Karpas-422 (cell line): ENCODE results near the gene GALNT11. TPM values are rescaled to one million over a fixed set of nuclear protein-coding genes. Genes with fewer than 3 reads are reported as not detected.
"Not testable (repeated sequence)": the region's sequence is repeated elsewhere in the genome, so short reads cannot be mapped to it uniquely, and the experiment has no call there.

Experiments used
- DNase-seq: peaks from one replicate; pipeline ENCODE4 v3.0.0-alpha.2; 2015
- H2AFZ ChIP-seq: fragments of 200-600 bp; sonication (generic); 2 replicates; pipeline ENCODE4 v1.6.1; 2014; ENCODE audit warnings: antibody characterized with exemption, low read length, mixed read lengths
- H3K27ac ChIP-seq: fragments of 200-600 bp; sonication (generic); 2 replicates; pipeline ENCODE4 v1.5.1; 2014; ENCODE audit warnings: mild to moderate bottlenecking, low read length, moderate library complexity
- H3K27me3 ChIP-seq: fragments of 200-600 bp; sonication (generic); 2 replicates; pipeline ENCODE4 v1.6.1; 2014; ENCODE audit warnings: low read length, mixed read lengths
- H3K36me3 ChIP-seq: fragments of 200-600 bp; sonication (generic); 2 replicates; pipeline ENCODE4 v1.6.1; 2014; ENCODE audit warnings: low read length, mixed read lengths; ENCODE audit not compliant: insufficient read depth
- H3K4me1 ChIP-seq: fragments of 200-600 bp; sonication (generic); 2 replicates; pipeline ENCODE4 v1.6.1; 2014; ENCODE audit warnings: mild to moderate bottlenecking, low read length, mixed read lengths
- H3K4me2 ChIP-seq: fragments of 200-600 bp; sonication (generic); 2 replicates; pipeline ENCODE4 v1.6.1; 2014; ENCODE audit warnings: low read length, low read depth, mild to moderate bottlenecking; ENCODE audit not compliant: poor library complexity, severe bottlenecking
- H3K4me3 ChIP-seq: fragments of 200-600 bp; sonication (generic); 2 replicates; pipeline ENCODE4 v1.5.1; 2014; ENCODE audit warnings: mild to moderate bottlenecking, antibody characterized with exemption, low read length, mixed read lengths
- H3K79me2 ChIP-seq: fragments of 200-600 bp; sonication (generic); 2 replicates; pipeline ENCODE4 v1.6.1; 2014; ENCODE audit warnings: mild to moderate bottlenecking, low read length, mixed read lengths
- H3K9ac ChIP-seq: fragments of 200-600 bp; sonication (generic); 2 replicates; pipeline ENCODE4 v1.6.0; 2014; ENCODE audit warnings: low read length
- H3K9me2 ChIP-seq: fragments of 200-600 bp; sonication (generic), shearing (Covaris generic); replicated peaks from 2 replicates; pipeline ENCODE4 v1.6.0; 2014; ENCODE audit warnings: mild to moderate bottlenecking, low read length, moderate library complexity; ENCODE audit not compliant: insufficient read depth
- H3K9me3 ChIP-seq: fragments of 300-700, 200-600 bp; sonication (generic); 2 replicates; pipeline ENCODE4 v1.6.1; 2014; ENCODE audit warnings: low read length, mixed read lengths
- H4K20me1 ChIP-seq: fragments of 200-600 bp; sonication (generic); 2 replicates; pipeline ENCODE4 v1.6.1; 2014; ENCODE audit warnings: mild to moderate bottlenecking, antibody characterized with exemption, low read length, low read depth; ENCODE audit not compliant: insufficient read depth
- total RNA-seq: library from RNA; depleted of rRNA; stranded (reverse); fragments of >200 nt; shearing (Covaris generic); gene quantifications from 2 replicates; pipeline ENCODE4 v1.2.3, GENCODE V29; 2014; ENCODE audit warnings: low replicate concordance

The GALNT11 gene
- total RNA-seq, 1 experiment from 2014 or later: not detected

- H3K27me3 ChIP-seq, H3K4me2 ChIP-seq, H3K9me3 ChIP-seq, H3K27ac ChIP-seq, H3K9ac ChIP-seq, H3K9me2 ChIP-seq, H3K36me3 ChIP-seq, H4K20me1 ChIP-seq, H2AFZ ChIP-seq, H3K79me2 ChIP-seq, DNase-seq, H3K4me3 ChIP-seq, H3K4me1 ChIP-seq: not testable (repeated sequence)
These were observed 7.8 kb upstream of the GALNT11 start for GRCh38 chr7:152017683-152018082.

- H3K27ac ChIP-seq, H3K36me3 ChIP-seq, H3K9me2 ChIP-seq, H3K9me3 ChIP-seq, H4K20me1 ChIP-seq, H3K27me3 ChIP-seq, H3K79me2 ChIP-seq, H2AFZ ChIP-seq, H3K4me1 ChIP-seq, H3K4me2 ChIP-seq, H3K4me3 ChIP-seq, H3K9ac ChIP-seq, DNase-seq: not testable (repeated sequence)
These were observed 3.7 kb upstream of the GALNT11 start for GRCh38 chr7:152021740-152022139.

- Histone ChIP-seq H3K4me3 (no peak overlapping the region), H3K9ac (no peak overlapping the region), H3K4me1 (no peaks in the 10 kb centered on the region), H3K9me3 (no peaks in the 10 kb centered on the region), H3K9me2 (no peaks in the 10 kb centered on the region), H3K79me2 (no peaks in the 10 kb centered on the region), H3K27me3 (no peaks in the 10 kb centered on the region), H4K20me1 (no peaks in the 10 kb centered on the region), H2AFZ (no peak overlapping the region), H3K4me2 (no peak overlapping the region), H3K36me3 (no peaks in the 10 kb centered on the region), H3K27ac (no peak overlapping the region)
- DNase-seq: no peak
These were observed 740 bp downstream of the GALNT11 start for GRCh38 chr7:152025937-152026890.

- not testable (repeated sequence) for H3K27me3 ChIP-seq, H3K9me3 ChIP-seq, H4K20me1 ChIP-seq, H3K79me2 ChIP-seq, DNase-seq, H3K4me2 ChIP-seq, H3K27ac ChIP-seq, H2AFZ ChIP-seq, H3K9me2 ChIP-seq, H3K9ac ChIP-seq, H3K4me1 ChIP-seq, H3K4me3 ChIP-seq, H3K36me3 ChIP-seq
These were observed 2.3 kb downstream of the GALNT11 start for GRCh38 chr7:152027491-152028365.

- H3K9me2 ChIP-seq, H4K20me1 ChIP-seq, H2AFZ ChIP-seq, H3K9me3 ChIP-seq, H3K9ac ChIP-seq, H3K79me2 ChIP-seq, H3K4me2 ChIP-seq, H3K4me3 ChIP-seq, H3K27me3 ChIP-seq, H3K27ac ChIP-seq, H3K4me1 ChIP-seq, H3K36me3 ChIP-seq: not testable (repeated sequence)
- peak; percentile 73 for DNase-seq
These were observed 4.6 kb downstream of the GALNT11 start for GRCh38 chr7:152030059-152030458.

- not testable (repeated sequence) for H4K20me1 ChIP-seq, H3K4me1 ChIP-seq, H3K27me3 ChIP-seq, H3K9me3 ChIP-seq, H3K79me2 ChIP-seq, H3K27ac ChIP-seq, H3K4me2 ChIP-seq, H3K9ac ChIP-seq, H3K9me2 ChIP-seq, H3K36me3 ChIP-seq, H3K4me3 ChIP-seq, DNase-seq, H2AFZ ChIP-seq
These were observed 5.2 kb downstream of the GALNT11 start for GRCh38 chr7:152030639-152031038.

GRCh38 chr7:152035817-152036216 lies 10.3 kb downstream of the GALNT11 start:
- no peaks in the 10 kb centered on the region for H3K79me2 ChIP-seq
- no peaks in the 10 kb centered on the region for H3K4me1 ChIP-seq
- H3K4me3 ChIP-seq: no peak overlapping the region
- H3K36me3 ChIP-seq: no peaks in the 10 kb centered on the region
- no peaks in the 10 kb centered on the region for H4K20me1 ChIP-seq
- no peaks in the 10 kb centered on the region for H3K27me3 ChIP-seq
- H3K9me3 ChIP-seq: no peaks in the 10 kb centered on the region; the same call in 1 of the 2 replicates
- DNase-seq: no peak
- no peak overlapping the region for H3K4me2 ChIP-seq
- no peak overlapping the region for H3K27ac ChIP-seq
- no peak overlapping the region for H3K9ac ChIP-seq
- no peak overlapping the region for H2AFZ ChIP-seq
- H3K9me2 ChIP-seq: no peaks in the 10 kb centered on the region

GRCh38 chr7:152038410-152038809 lies 12.9 kb downstream of the GALNT11 start:
- not testable (repeated sequence) for H4K20me1 ChIP-seq, H3K9ac ChIP-seq, H3K27ac ChIP-seq, H3K4me2 ChIP-seq, H3K9me2 ChIP-seq, H3K79me2 ChIP-seq, DNase-seq, H3K27me3 ChIP-seq, H3K36me3 ChIP-seq, H3K4me3 ChIP-seq, H2AFZ ChIP-seq, H3K4me1 ChIP-seq, H3K9me3 ChIP-seq
